ENCODE data around the gene EPB41L3. TPM values are rescaled to one million over a fixed set of nuclear protein-coding genes. Genes with fewer than 3 reads are reported as not detected.

EPB41L3 gene
- polyA plus RNA-seq, 2 of the 4 experiments (the other 2 are of a cell fraction): 0.46 to 1.00 TPM

- CTCF ChIA-PET: no interaction called here
- no peak for ATAC-seq
Observed at GRCh38 chr18:5475267-5475666, 68.5 kb downstream of the EPB41L3 start.

GRCh38 chr18:5469340-5469739 is 74.5 kb downstream of the EPB41L3 start:
- H3K4me3 ChIP-seq: no peak overlapping the region
- H3K4me2 ChIP-seq: no peak overlapping the region
- CTCF ChIA-PET: no interaction called here
- no peaks in the 10 kb centered on the region for H3K9me3 ChIP-seq
- no peaks in the 10 kb centered on the region for H3K4me1 ChIP-seq
- no peak for TF ChIP-seq CHD4 (IDR thresholded peaks at IDR 0.05; ENCODE audit: borderline replicate concordance)
- POLR2A ChIA-PET: no interaction called here
- no peak for ATAC-seq
- FAIRE-seq: no peak
- H3K27ac ChIP-seq: no peak overlapping the region
- WGBS (ENCODE audit: missing lambda C conversion rate): 47% methylated on average over 10 of the region's 13 CpGs
- DNase-seq (ENCODE audit: low read depth in 1 of 2, low spot score in 1 of 2): no peak

More at GRCh38 chr18:5475267-5475666, 68.5 kb downstream of the EPB41L3 start:
- H3K4me3 ChIP-seq: no peak overlapping the region
- H3K9me3 ChIP-seq: no peaks in the 10 kb centered on the region
- 58% methylated on average over 8 of the region's 8 CpGs for WGBS (ENCODE audit: missing lambda C conversion rate)
- H3K4me2 ChIP-seq: no peak overlapping the region
- no peak for TF ChIP-seq ZC3H11A (IDR thresholded peaks at IDR 0.05)
- TF ChIP-seq JUNB (IDR thresholded peaks at IDR 0.05): no peak
- H3K4me1 ChIP-seq: no peaks in the 10 kb centered on the region
- FAIRE-seq (no peak), DNase-seq (ENCODE audit: low read depth in 1 of 2, low spot score in 1 of 2) (no peak)
- H3K27ac ChIP-seq: no peak overlapping the region
- POLR2A ChIA-PET: no interaction called here

GRCh38 chr18:5468394-5468793 is 75.4 kb downstream of the EPB41L3 start:
- no peaks in the 10 kb centered on the region for H3K4me1 ChIP-seq
- CTCF ChIA-PET: no interaction called here
- H3K4me3 ChIP-seq: no peak overlapping the region
- WGBS (ENCODE audit: missing lambda C conversion rate): 18% methylated on average over 8 of the region's 9 CpGs
- no peak overlapping the region for H3K27ac ChIP-seq
- no peaks in the 10 kb centered on the region for H3K9me3 ChIP-seq
- ATAC-seq (no peak), FAIRE-seq (no peak), DNase-seq (ENCODE audit: low read depth in 1 of 2, low spot score in 1 of 2) (no peak)
- POLR2A ChIA-PET: no interaction called here
- TF ChIP-seq NR3C1 (IDR thresholded peaks at IDR 0.05) (no peak), TP53 (CRISPR knock-in tag; IDR thresholded peaks at IDR 0.05) (no peak), RNF2 (IDR thresholded peaks at IDR 0.05; ENCODE audit: borderline replicate concordance, low read depth) (no peak), ZFP36 (IDR thresholded peaks at IDR 0.05; ENCODE audit: borderline replicate concordance, partially characterized antibody) (no peak), RCOR1 (IDR thresholded peaks at IDR 0.05; ENCODE audit: low read depth, low read length) (no peak), SMC3 (IDR thresholded peaks at IDR 0.05) (no peak), KDM5A (IDR thresholded peaks at IDR 0.05) (no peak), USF2 (IDR thresholded peaks at IDR 0.05) (no peak)
- H3K4me2 ChIP-seq: no peak overlapping the region

- no peak for ATAC-seq
- H3K4me3 ChIP-seq: no peak overlapping the region
- POLR2A ChIA-PET: no interaction called here
- no peak for FAIRE-seq
- no peaks in the 10 kb centered on the region for H3K4me1 ChIP-seq
- no peaks in the 10 kb centered on the region for H3K9me3 ChIP-seq
- 31% methylated on average over 6 of the region's 6 CpGs for WGBS (ENCODE audit: missing lambda C conversion rate)
- no peak for DNase-seq (ENCODE audit: low read depth in 1 of 2, low spot score in 1 of 2)
- H3K4me2 ChIP-seq: no peak overlapping the region
- CTCF ChIA-PET: interaction anchor here (1.2 kb wide), 1 partner anchor 36 kb away, joined by 3 read pairs; no protein-coding TSS in a partner anchor
- no peak overlapping the region for H3K27ac ChIP-seq
- TF ChIP-seq CBX8 (IDR thresholded peaks at IDR 0.05): no peak
- TF ChIP-seq EHF (CRISPR knock-in tag; IDR thresholded peaks at IDR 0.05): no peak
- no peak for TF ChIP-seq ESRRA (IDR thresholded peaks at IDR 0.05; ENCODE audit: borderline replicate concordance, low read length)
- TF ChIP-seq ZNF302 (CRISPR knock-in tag; IDR thresholded peaks at IDR 0.05): no peak
- TF ChIP-seq HOXA7 (CRISPR knock-in tag; IDR thresholded peaks at IDR 0.05): no peak
- TF ChIP-seq NPAS2 (CRISPR knock-in tag; IDR thresholded peaks at IDR 0.05; ENCODE audit: borderline replicate concordance): no peak
- TF ChIP-seq HEYL (CRISPR knock-in tag; IDR thresholded peaks at IDR 0.05): no peak
- no peak for TF ChIP-seq ELK1 (IDR thresholded peaks at IDR 0.05; ENCODE audit: low read depth, low read length)
- no peak for TF ChIP-seq PBX3 (IDR thresholded peaks at IDR 0.05)
- TF ChIP-seq FOXS1 (CRISPR knock-in tag; IDR thresholded peaks at IDR 0.05): no peak
- no peak for TF ChIP-seq REST (IDR thresholded peaks at IDR 0.05)
- TF ChIP-seq E2F6 (IDR thresholded peaks at IDR 0.05; ENCODE audit: borderline replicate concordance, low read depth): no peak
- TF ChIP-seq MYC (IDR thresholded peaks at IDR 0.05; ENCODE audit: borderline replicate concordance, low read length): no peak
- no peak for TF ChIP-seq SMC3 (IDR thresholded peaks at IDR 0.05)
- no peak for TF ChIP-seq RNF2 (IDR thresholded peaks at IDR 0.05; ENCODE audit: borderline replicate concordance, low read depth)
- TF ChIP-seq RAD21 (conservative IDR thresholded peaks at IDR 0.05 in 1 of 2, IDR thresholded peaks at IDR 0.05 in 1 of 2): no peak
Observed at GRCh38 chr18:5467671-5468070, 76.1 kb downstream of the EPB41L3 start.

Data from A549 (cell line).